NCI-H2107 treated with DMSO at 0.1 percent for 48 hours (cell line): ENCODE measurements around the gene NOD1.
A peak's percentile ranks its signal among the peaks of the same experiment; 100 is the strongest.
"Not testable (repeated sequence)": the region's sequence is repeated elsewhere in the genome, so short reads cannot be mapped to it uniquely, and the experiment has no call there.

Experiments used
- DNase-seq: peaks from one replicate; lab custom pipeline; 2025; ENCODE audit not compliant: unreplicated experiment; lab: John Stamatoyannopoulos, UW

The NOD1 gene, protein sequence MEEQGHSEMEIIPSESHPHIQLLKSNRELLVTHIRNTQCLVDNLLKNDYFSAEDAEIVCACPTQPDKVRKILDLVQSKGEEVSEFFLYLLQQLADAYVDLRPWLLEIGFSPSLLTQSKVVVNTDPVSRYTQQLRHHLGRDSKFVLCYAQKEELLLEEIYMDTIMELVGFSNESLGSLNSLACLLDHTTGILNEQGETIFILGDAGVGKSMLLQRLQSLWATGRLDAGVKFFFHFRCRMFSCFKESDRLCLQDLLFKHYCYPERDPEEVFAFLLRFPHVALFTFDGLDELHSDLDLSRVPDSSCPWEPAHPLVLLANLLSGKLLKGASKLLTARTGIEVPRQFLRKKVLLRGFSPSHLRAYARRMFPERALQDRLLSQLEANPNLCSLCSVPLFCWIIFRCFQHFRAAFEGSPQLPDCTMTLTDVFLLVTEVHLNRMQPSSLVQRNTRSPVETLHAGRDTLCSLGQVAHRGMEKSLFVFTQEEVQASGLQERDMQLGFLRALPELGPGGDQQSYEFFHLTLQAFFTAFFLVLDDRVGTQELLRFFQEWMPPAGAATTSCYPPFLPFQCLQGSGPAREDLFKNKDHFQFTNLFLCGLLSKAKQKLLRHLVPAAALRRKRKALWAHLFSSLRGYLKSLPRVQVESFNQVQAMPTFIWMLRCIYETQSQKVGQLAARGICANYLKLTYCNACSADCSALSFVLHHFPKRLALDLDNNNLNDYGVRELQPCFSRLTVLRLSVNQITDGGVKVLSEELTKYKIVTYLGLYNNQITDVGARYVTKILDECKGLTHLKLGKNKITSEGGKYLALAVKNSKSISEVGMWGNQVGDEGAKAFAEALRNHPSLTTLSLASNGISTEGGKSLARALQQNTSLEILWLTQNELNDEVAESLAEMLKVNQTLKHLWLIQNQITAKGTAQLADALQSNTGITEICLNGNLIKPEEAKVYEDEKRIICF

DNA sequence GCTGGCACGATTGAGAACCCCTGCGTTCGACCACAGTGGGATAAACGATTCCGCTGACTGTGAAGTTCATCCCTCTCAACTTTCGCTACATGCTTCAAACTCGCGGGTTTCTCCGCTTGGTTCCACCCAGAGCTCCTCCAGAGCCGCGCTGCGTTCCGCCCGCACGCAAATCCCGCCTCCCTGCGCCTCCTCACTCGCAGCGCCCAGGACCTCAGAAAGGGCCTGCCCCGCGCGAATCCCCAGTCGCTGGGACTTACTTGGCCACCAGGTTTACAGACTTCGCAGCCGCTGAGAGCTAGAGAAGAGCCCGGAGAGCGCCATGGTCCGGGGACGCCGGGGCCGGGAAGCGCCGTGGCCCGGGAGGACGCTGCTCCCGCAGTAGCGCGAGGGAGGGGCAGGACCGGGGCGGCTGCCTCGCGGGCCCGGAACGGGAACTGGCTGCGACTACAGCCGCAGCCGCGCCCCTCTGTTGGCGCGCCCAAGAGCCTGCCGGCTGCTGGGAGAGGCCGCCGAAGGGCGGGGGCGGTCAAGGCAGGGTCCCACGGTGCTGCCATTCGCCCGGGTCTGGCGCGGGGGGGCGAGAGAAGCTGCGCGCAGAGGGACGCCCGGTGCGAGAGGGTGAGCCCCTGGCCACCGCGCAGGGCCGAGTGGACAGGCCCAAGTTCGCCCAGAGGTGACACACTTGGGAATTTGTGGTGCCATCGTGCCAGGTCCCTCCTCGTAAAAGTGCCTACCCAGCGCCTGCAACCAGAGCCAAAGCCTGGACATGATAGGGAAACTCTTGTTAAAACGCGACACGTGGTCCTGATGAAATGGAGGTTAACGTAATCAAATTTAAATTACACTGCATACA is at the start of gene NOD1:
TSS of gene NOD1 (minus strand) at position 436 of the 853 bp plus-strand sequence. CDS start 21,863 bp downstream, outside the sequence.
- peak; percentile 36 for DNase-seq

DNA sequence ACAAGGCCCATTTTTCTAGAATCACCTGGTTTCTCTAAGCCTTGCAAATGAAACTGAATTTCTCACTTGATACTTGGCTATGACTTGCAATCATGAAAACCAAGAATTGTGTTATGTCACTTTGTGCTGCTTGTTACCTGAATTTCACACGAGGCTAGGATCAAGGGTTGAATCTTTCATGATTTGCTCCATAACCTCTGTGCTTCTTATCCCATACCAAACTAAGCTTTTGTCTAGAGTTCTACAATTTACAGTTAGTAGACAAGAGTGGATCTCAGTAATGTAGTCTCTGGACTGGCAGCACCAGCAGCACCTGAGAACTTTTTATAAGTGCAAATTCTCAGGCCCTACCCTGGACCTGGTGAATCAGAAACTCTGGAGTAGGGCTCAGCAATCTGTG is 48.7 kb upstream of the NOD1 start:
- not testable (repeated sequence) for DNase-seq

- no peak for DNase-seq
Measured at GRCh38 chr7:30526163-30526562, 47.6 kb upstream of the NOD1 start.

DNA sequence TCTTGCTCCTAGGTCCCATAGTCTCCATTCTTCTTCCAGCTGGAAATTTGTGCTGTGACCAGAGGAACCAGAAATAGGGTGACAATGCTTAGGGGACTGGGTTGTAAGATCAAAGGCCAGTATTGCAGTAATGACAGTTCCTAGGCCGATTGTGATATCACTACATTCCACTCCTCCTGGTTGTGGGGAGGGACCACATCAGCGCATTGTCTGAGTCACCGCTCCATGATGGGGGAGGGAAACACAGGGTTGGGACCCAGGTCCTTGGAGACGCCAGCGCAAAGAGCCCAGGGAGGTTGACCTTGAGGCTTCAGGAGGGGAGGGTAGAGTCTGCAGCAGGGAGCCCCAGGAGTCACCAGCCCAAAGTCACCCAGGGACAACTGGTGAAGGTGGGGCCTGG is 46.8 kb upstream of the NOD1 start:
- no peak for DNase-seq

DNA sequence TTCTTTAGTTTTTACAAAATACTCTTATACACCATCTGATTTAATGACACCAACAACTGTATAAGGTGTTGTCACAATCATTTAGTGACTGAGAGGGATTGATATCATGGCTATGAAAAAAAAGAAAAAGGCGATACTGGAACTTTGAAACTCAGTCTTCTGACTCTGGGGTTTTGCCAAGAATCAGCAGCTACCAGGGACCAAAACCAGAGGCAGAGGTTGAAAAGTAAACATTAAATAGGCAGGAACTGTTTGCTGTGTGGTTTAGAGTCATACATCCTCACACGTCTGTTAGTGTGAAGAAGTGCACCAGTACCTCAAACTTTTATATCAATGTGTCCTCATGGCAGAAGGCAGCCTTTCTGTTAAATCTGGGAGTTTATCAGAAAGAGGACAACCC is 46.0 kb upstream of the NOD1 start:
- DNase-seq = no peak

- no peak for DNase-seq
Measured at GRCh38 chr7:30523466-30523865, 44.9 kb upstream of the NOD1 start.

GRCh38 chr7:30522159-30522558 is 43.6 kb upstream of the NOD1 start:
- DNase-seq = no peak

GRCh38 chr7:30521532-30521931 is 42.9 kb upstream of the NOD1 start:
- no peak for DNase-seq

GRCh38 chr7:30519122-30519521 is 40.5 kb upstream of the NOD1 start:
- no peak for DNase-seq

DNA sequence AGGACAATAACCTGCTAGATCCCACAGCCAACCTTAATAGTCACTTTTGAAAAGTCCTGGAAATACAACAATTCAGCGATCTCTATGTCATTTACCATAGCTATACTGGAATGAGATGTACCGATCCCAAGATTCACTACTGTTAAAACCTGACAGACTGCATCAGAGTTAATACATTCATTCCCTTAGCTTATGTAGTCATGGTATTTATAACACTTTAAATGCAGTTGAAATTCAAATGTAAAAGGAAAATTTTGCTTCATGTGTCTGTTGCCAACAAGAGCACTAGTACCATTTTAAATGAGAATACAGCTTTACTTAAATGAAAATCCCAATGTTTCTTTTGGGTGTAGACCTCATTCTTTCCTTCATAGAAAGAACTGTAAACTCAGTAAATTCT is 37.2 kb upstream of the NOD1 start:
- DNase-seq = no peak

GRCh38 chr7:30514776-30515175 is 36.2 kb upstream of the NOD1 start:
- no peak for DNase-seq

- DNase-seq = no peak
Measured at GRCh38 chr7:30514177-30514576, 35.6 kb upstream of the NOD1 start.

DNA sequence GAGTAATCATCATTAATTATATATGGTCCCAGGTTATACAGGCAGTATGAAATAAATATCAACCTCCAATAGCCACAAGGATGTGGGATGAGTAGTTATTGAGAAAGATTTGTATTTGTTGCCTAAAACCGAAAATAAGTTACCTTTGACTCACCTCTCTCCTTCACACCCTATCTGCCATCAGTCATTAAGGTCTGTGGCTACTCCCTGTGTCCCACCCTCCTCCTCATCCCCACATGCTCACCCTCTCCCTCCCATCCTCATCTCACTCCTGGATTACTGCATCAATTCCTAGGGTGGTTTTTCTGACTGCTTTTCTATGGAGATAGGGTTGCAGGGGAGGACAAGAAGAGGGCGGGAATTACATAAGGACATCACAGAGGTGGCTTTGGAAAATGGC is 35.2 kb upstream of the NOD1 start:
- no peak for DNase-seq

- DNase-seq = no peak
Measured at GRCh38 chr7:30511973-30512662, 33.5 kb upstream of the NOD1 start.

DNA sequence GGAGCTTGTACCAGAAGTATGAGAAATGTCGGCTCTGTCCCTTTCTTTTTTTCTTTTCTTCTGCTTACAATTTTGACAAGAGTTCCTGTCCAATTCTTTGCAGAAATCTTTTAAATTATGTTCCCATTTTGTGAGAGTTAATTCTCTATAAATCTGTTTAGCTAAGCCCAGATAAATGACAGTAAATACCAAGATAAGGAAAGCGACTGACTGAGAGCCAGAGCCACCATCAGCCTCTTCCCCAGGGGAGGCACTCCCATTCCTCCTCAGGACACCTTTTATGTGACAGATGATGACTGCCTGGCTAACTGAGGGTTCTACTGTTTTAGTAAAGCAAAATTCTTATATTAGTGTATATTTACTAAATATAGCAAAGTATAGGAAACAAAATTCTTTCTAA is 32.9 kb upstream of the NOD1 start:
- no peak for DNase-seq

DNA sequence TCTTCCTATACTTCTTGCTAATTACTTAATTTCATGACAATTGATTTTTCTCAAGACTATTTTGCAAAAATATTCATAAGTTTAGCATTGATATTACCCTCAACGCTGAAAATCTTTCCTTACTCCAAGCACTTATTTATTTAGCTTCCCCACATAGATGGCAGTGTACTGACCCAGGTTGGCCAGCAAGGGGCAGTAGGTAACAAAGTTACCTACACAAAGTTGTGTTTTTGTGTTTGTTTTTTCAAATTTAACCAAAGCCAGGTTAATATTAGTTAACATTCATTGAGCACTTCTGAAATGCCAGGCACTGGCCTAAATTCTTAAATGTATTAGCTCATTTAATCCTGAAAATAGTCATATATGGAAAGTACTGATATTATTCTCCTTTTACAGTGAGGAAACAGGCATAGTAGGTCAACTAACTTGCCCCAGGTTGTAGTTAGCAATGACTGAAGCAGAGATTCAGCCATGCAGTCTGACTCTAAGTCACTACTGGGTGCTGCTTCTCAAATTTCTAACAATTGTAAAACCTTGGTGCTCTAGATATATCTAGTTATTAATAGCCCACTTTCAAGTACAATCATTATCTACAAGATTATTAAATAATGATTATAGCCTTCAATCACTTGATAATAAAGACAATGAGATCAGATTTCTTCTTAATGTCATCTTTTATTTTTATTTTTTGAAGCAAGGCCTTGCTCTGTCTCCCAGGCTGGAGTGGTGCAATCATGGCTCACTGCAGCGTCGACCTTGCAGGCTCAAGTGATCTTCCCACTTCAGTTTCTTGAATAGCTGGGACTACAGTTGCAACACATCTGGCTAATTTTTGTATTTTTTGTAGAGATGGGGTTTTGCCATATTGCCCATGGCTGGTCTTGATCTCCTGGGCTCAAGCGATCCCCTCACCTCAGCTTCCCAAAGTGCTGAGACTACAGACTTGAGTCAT is 31.8 kb upstream of the NOD1 start:
- DNase-seq = peak; percentile 18

DNA sequence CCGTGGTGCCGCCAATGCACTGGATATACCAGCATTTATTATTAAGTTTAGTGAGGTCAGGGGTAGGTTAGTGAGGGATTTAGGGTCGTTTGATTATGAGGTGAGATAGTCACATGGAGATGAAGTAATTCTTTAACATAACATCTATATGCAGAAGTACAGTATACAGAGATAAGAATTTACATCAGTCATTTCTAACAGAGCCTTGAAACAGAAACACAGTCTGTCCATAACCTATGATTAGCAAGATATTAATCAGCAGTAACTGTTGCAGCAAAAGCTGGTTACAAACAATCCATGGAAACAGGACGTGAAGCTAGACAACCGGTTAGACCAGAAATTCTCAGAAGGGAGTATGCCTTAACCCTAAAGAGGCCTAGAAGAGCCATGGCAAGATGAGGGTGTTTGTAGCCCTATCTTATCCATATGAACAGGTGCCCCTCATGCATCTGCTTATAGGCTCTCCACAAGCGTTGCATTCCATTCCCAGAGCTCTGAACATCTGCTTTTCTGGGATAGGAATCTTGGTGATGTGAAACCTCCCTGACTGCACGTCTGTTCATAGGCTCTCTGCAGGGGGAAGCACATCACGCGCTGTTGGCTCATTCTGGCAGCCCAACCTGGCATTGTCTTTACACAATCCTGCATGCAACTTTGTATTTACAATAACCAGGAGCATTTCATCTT is 30.7 kb upstream of the NOD1 start:
- DNase-seq = not testable (repeated sequence)

- DNase-seq = not testable (repeated sequence)
Measured at GRCh38 chr7:30507346-30507900, 28.8 kb upstream of the NOD1 start.
